Upper lobe of left lung (tissue), 4 donors: ENCODE measurements around the gene BPIFA3.

Experiments used
- EP300 ChIP-seq, 4 donors: sonication (generic); formaldehyde crosslinking; IDR thresholded peaks; one replicate each; pipeline ENCODE4 v1.5.1; 2017; ENCODE audit warnings: antibody characterized with exemption in 4 of 4, control low read depth in 2 of 4
- POLR2A ChIP-seq, 4 donors: fragments of 450-650 bp; IDR thresholded peaks; one replicate each; pipeline ENCODE4 v1.5.1; 2016 to 2017; ENCODE audit warnings: antibody characterized with exemption in 4 of 4, mild to moderate bottlenecking in 2 of 4
- POLR2AphosphoS5 ChIP-seq, 2 donors: sonication (generic); formaldehyde crosslinking; IDR thresholded peaks; one replicate each; pipeline ENCODE4 v1.5.1; 2017; ENCODE audit warnings: antibody characterized with exemption in 2 of 2
- TF ChIP-seq, protein P1 (sequence below), 6 experiments: fragments of 450-650 bp in 4 of 6; fragments of 200-600 bp in 2 of 6; sonication (generic) in 2 of 6; IDR thresholded peaks; one replicate each; pipeline ENCODE4 v1.5.1; 2016 to 2019; ENCODE audit warnings: antibody characterized with exemption in 6 of 6

DNA sequence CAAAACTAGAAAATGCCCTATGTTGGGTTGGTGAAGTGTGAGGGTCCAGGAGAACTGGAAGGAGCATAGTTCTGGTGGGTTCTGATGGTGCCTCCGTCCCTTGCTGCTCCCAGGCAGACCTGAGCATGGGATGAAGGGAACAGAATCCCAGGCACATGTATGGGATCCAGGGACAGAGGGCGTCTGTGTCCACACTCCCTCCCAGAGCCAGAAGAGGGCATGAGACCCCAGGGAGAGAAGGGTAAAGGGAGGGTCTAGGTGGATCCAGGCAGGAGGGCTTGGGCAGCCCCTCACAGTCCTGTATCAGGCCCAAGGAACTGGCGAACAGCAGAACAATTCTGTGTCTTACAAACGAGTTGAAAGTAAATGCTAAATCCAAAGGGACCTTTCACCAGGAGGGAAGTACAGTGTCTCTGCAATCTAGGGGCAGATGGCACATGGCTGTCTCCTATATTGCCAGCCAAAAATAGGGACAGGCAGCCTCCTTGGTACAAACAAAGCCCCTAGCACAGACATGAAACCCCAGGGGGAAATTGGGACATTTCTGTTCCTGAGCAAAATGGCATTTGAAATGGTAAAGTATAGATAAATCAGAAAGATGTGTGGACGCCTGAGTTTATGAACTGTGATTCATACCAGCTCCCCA is 16.1 kb downstream of the BPIFA3 start:
- TF ChIP-seq, protein P1, sequence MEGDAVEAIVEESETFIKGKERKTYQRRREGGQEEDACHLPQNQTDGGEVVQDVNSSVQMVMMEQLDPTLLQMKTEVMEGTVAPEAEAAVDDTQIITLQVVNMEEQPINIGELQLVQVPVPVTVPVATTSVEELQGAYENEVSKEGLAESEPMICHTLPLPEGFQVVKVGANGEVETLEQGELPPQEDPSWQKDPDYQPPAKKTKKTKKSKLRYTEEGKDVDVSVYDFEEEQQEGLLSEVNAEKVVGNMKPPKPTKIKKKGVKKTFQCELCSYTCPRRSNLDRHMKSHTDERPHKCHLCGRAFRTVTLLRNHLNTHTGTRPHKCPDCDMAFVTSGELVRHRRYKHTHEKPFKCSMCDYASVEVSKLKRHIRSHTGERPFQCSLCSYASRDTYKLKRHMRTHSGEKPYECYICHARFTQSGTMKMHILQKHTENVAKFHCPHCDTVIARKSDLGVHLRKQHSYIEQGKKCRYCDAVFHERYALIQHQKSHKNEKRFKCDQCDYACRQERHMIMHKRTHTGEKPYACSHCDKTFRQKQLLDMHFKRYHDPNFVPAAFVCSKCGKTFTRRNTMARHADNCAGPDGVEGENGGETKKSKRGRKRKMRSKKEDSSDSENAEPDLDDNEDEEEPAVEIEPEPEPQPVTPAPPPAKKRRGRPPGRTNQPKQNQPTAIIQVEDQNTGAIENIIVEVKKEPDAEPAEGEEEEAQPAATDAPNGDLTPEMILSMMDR (IDR thresholded peaks at IDR 0.05) = no peak
- no peak for TF ChIP-seq POLR2A (IDR thresholded peaks at IDR 0.05)
- TF ChIP-seq POLR2AphosphoS5 (IDR thresholded peaks at IDR 0.05) = no peak
- TF ChIP-seq EP300 (IDR thresholded peaks at IDR 0.05) = no peak
